Lung microvascular endothelial cell (primary cell): Measurements from ENCODE around the gene RAET1E. TPM values are rescaled to one million over a fixed set of nuclear protein-coding genes. Genes with fewer than 3 reads are reported as not detected.
"Not testable (repeated sequence)": the region's sequence is repeated elsewhere in the genome, so short reads cannot be mapped to it uniquely, and the experiment has no call there.

Experiments
- DNase-seq, 2 donors: peaks; one replicate each; pipeline versions ENCODE4 v3.0.0 to v3.0.0-alpha.2; 2010; ENCODE audit warnings: low read depth in 2 of 2
- total RNA-seq: library from RNA; depleted of rRNA; stranded (reverse); fragments of >200 nt; gene quantifications from 2 replicates; pipeline ENCODE4 v1.2.1, GENCODE V29; 2014

Gene RAET1E, protein sequence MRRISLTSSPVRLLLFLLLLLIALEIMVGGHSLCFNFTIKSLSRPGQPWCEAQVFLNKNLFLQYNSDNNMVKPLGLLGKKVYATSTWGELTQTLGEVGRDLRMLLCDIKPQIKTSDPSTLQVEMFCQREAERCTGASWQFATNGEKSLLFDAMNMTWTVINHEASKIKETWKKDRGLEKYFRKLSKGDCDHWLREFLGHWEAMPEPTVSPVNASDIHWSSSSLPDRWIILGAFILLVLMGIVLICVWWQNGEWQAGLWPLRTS
- under 0.01 TPM in 1 of 2 replicates, not detected in the other for total RNA-seq

DNA sequence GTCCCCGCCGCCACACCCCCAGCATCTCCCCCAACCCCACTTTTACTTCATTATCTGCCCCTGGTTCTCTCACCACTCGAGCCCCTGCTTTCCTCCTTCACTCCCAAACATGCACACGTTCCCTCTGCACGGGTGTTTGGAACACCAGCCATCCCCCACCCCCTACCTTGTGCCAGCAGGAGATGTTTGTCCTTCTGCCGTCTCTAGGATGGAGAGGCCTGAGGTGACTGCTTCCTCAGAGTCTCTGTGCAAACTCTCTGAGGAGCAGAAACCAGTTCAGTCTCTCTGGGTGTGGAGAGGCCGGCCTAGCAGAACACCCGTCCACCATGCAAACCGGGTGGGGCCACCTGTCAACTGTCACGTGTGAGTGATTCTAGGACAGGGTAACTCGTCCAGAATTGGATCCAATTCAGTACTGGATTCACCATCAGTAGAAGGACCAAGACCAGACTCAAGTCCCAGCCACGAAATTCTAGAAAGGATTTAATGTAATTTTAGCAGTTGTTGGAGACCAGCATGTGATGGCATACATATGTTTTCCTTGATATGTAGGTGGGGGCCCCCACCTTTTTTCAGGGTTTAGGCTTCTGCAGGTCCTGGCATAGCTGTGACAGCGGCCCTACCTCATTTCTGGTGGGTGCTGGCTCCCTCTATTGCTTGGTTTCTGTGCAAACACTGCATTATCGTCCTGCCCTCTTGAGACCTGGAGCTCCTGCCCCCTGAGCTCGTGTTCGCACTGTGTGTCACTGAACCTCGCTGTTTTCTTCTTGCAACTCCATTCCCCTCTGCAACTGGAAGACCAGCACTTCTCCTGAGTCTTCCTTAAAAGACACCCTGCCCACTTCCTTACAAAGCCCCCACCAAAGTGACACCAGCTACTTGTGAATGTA, at the start of gene RAET1E:
Gene RAET1E (minus strand): TSS at position 259 of the 890 bp plus-strand sequence. CDS start 7,212 bp downstream, outside the sequence.
- no peak for DNase-seq

DNA sequence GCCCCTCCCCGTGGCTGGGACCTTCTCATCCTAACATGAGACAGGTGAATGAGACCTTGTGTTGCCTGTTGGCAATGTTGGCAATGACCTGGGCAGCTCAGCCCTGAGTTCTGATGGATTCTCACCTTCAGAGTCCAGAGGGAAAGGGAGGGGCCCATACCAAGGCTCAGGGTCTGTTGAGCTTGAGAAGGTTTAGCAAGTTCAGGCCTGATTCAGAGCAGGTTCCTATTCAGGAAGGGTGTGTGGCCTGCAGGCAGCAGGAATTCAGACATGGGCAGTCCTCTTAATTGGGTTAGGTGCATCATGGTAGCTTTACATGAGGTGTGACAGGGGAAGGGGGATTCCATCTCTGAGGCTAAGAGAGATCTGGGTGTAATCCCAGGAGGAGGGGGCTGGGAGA, 49.6 kb upstream of the RAET1E start:
- DNase-seq: not testable (repeated sequence)

DNA sequence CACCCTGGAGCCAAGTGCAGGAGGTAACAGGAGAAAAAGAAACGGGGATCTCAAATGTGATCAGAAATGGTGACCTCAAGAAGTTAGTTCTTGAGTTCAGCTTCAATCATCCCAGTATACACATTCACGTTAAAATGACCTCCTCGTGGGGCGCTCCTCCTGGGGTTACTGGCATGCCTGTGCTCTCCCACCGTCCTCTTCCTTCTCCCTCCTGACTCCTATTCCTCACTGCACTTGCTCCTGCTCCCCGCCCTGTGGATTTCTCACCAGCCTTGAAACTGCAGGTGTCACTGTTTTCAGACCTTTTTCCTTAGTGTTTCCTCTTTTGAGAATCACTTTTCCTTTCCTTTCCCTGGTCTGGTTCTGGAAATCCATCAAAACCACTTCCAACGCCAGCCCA, 48.7 kb upstream of the RAET1E start:
- DNase-seq: not testable (repeated sequence)

DNA sequence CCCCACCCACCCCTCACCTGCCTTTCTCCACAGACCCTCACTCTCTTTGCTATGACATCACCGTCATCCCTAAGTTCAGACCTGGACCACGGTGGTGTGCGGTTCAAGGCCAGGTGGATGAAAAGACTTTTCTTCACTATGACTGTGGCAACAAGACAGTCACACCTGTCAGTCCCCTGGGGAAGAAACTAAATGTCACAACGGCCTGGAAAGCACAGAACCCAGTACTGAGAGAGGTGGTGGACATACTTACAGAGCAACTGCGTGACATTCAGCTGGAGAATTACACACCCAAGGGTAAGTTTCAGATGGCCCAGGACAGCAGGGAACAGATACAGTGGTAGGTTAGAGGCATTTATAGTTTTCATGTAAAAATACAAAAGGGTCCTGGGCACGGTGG, 47.4 kb upstream of the RAET1E start:
- DNase-seq: not testable (repeated sequence)

DNA sequence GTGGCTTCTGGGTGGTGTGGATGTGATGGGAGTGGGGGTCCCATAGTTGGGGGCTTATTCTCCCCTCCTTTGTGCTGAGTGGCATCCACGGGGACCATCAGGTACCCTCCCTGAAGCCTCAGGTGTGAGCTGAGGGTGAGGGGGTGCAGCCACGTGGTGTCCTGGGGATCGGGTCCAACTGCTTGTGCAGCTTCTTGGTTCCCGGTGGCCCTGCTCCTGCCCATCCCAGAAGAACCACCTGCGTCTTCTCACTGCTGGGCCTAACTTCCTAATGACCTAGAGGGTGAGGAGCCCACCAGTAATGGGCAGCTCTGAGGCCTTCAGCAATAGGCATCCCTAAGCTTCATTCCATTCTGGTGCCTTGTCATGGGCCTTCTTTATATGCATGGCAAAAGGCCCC, 45.4 kb upstream of the RAET1E start:
- not testable (repeated sequence) for DNase-seq

DNA sequence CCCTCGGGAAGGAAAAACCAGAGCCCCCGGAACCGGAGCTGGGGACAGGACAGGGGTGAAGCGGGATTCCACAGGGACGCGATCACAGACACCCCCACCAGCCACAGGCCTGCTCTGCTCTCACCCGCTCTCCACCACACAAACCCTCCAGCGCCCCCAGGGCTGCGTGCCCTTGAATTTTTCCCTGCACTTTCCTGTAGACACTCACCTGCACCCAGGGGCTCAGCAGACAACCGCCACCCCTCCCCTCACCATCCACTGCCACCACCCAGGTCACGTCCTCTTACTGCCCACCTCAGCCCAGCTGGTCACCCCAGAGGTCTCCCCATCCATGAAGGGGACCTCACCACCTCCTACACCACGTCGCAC, 44.5 kb upstream of the RAET1E start:
- DNase-seq: no peak

DNA sequence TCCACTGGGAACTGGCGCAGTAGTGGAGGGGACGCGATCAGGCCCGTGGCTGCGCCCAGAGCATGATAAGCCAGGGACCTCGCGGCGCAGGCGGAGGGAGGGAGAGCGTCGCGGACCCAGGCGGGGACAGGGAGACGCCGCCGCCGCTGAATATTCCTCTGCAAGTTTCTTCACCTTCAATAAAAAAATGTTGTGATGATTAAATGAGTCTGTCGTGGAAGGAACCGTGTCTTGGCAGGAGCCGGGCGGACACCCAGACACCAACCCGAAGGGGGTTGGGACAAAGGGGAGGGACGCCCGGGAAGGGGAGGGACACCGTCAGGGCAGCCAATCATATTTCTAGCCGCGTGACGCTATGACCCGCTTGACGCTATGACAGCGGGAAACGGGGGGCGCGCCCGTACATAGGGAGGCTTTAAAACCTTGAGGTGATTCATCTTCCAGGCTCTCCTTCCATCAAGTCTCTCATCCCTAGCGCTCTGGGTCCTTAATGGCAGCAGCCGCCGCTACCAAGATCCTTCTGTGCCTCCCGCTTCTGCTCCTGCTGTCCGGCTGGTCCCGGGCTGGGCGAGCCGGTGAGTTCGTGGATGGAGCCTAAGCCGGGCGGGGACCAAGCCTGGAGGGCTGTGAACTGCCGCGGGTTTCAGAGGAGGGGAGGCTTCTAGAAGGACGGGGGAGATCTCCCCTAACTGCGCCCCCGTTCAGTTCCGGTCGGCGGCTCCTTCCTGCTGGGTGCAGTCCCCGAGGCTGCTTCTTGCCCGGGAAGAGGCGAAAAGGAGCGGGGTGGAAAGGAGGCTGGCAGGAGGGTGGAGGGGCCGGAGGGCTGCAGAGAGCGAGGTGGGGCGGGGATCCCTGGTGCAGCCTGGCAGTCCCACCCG, 43.9 kb upstream of the RAET1E start, which contains the start of gene ULBP2:
Gene ULBP2 (plus strand): TSS at position 432 of the 878 bp plus-strand sequence. CDS start 59 bp downstream, at position 491.
- peak; percentile 89 to 98 for DNase-seq

DNA sequence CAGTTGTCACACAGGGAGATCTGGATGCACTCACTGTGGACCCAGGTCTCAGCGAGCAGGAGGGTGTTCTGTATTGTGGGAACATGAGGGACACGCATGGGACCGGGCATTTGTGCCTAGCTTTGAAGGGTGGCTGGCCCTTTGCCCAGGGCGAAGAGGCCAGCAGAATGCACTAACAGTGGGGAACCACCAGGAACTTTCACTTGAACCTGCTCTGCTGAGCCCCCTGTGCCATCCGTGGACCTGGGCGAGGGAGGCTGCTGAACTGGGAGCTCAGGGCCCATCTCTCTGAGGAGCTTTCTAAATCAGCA, 42.7 kb upstream of the RAET1E start:
- no peak for DNase-seq

DNA sequence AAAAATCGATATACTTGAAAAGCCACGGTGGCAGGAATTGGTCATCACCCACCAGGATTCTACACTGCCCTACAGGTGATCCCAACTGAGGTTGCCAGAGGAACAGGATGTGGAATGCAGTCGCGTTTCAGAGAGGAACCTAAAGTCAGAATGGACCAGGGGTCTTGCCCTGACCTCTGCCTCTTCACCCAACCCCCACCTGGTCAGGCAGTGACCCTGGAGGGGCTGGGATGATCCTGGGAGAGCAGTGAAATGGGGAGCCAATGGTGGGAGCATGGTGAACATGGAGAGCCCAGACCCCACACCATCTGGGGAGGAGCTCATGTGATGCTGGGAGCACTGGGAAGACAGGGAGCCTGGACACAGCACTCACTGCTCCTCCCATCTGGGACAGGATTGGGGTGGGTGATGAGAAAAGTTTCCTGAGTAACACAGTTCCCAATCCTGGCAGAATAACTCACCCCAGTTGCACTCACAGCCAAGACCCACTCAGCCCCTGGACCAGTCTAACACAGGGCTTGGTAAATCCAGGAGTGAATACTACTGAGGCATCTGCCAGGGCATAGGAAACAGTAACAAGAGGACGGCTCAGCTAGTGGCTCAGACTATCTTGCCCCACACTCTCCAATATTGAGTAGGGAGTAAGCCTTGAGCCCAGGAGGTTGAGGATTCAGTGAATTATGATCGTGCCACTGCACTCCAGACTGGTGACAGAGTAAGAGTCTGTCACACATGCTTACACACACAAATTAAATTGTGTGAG, 42.2 kb upstream of the RAET1E start:
- DNase-seq: no peak

DNA sequence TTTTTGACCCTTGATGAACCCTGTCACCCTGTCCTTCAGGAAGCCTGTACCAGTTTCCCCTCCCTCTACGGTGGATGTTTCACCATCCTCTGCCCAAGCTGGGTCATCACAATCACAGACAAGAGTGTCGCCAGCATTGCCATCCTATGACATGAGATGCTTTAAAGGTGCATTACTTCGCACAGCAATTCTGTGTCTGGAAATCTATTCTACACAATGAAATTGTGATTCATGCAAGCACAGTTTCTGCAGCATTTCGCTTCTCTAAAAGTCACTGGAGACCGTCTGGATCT, 41.4 kb upstream of the RAET1E start:
- DNase-seq: no peak

DNA sequence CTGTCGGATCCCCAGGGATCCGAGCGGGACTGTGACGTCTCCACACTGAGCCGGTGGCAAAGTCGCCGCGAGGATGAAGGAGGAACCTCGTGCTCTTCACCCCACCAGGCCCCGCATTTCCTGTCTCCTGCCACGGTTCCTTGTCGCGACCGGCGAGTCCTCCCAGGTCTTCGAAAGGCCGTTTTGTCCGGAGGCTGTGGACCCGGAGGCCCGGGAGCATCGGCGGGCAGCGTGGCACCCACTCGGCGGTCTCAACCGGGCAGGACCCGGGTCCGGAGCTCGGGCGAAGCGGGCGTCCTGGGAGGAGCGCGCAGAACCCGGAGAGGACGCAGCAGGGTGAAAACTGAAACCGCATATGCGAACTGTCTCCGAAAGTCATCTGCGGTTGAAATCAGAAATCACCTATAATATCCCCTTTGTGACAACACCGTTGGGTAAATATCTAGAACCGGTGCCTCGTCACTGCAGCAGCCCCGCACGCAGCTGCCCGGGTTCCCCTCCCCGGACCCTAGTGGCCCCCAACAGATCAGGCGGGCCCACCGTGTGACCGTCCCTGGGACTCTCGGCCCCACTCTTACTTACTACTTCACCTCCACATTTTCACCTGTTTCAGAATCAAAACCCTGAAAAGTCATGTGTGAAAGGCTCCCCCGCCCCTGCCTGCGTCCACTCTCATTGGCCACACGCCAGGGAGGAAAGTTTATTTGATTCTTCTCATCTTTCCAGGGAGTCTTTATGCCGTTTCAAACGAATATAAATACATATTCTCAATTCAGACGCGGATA, 40.9 kb upstream of the RAET1E start:
- DNase-seq: no peak

DNA sequence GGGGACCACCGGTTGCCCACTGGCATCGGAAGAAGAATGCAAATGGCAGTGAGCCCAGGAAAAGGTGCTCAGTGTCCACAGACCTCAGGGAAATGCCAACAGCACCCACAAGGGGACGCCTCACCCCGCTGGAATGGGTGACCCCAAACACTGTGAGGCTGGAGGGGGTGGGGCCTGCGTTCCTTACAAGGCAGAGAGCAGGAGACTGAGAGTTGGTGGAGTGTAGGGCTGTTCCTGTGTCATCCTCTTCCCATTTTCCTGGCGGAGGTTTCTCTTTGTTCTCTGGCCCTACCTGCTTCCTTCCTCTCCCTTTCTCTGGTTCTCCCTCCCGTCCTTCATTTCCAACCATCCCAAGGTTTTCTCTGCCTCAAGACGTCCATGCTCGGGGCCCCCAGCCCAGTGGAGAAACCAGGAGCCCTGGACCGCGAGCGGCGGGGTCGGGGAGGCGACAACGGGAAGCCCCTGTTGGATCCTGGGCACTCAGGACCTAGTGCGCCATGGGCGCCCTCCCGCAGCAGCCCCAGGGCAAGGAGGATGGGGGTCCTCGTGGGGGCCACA, 40.2 kb upstream of the RAET1E start:
- DNase-seq: not testable (repeated sequence)

DNA sequence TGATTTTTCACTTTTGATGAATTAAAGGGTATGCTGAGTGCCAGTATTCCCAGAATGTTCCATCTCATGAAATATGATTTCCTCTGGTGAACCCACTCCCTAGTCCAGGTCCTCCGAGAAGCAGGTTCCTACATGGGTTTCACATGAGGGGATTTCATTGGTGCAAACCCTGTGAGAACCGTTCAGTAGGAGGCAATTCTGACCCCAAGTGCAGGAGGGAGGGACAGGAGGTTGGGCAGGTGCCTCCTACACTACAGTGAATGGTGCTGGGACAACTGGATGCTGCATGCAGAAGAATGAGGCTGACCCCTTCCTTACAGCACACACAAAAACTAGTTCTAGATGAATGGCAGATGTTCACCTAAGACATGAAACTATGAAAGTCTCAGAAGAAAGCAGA, 38.8 kb upstream of the RAET1E start:
- no peak for DNase-seq

DNA sequence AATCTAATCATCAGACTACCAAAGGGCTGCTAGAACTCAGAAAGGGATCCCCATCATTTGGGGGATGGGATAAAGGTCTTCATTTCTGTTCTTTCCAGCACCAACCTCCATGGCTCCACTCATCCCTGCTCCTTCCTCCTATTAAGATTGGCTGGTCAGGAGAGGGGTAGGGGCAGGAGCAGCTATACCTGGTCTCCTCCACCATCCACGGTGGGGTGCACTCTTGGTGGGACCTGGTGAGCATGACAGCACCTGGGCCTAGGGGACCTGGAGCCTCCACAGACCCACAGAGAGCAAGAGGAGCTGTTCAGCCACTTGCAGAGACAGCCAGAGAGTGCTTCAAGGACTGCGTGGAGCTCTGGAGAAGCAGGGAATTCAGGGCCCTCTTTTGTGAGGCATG, 37.8 kb upstream of the RAET1E start:
- no peak for DNase-seq

DNA sequence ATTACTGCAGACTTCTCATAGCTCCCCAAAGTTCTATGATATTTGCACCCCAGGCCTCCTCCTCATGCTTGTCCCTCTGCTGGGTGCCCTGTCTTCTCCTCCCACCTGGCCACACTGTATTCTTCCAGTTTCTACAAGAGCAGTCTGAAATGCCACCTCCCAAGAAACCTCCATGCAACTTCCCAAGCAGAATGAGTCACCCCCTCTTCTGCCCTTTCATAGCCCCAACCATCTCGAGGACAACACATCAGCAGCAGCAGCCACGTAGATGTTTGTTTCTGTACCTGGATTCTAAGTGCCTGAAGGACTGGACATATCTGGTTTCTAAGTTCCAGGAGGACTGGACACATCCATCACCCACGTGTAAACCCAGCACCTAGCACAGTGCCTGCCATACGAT, 37.3 kb upstream of the RAET1E start:
- DNase-seq: no peak

DNA sequence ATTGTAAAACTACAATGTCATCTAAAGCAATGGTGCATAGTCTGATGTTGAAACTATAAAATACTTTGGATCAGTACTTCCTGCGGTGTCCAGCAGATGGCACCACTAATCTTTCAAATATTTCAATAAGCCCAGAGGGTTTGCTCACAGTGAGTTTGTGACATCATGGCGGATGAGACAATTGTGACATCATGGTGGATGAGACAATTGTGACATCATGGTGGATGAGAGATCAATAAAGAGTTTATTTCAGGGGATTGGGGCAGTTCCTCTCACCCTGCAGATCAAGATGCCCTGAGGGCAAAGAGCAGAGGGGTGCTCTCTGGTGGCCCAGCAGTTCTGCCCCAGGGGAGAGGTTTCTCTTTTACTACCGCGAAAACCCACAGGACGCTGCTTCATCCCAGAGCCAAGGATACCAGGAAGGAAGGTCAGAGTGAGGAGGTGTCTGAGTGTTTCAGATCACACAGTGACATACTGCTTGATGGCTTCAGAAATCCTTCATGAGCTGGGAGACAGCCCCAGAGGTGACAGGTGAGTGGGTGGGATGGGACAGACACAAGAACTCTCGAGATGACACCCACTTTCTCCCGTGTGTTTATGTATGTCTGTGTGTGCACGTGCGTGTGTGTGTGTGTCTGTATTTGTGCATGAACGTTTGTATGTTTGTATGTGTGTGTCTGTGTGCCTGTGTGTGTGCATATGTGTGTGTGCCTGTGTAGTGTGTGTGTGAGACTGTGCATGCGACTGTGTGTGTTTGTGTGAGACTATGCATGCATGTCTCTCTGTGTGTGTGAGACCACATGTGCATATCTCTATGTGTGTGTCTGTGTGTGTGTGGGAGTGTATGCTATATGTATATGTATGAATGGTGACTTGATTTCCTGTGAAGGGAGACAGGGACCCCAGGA, 36.6 kb upstream of the RAET1E start:
- peak; percentile 74 to 84 for DNase-seq

DNA sequence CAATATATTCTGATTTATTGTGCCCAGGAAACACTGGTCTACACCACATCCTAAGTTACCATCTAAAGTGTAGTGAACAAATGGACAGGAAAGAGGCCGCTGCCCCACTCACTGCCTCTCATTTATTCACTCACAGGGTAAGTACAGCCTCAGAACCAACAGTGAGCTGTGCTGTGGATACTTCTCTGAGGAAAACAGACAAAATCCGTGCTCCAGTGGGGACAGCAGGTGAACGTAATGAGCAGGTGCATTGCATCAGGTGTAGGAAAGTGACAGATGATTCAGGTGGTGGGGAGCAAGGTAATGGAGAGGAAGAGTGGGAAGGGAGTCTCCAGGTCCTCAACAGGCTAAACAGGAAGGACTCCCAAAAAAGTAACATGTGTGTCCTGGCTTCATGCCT, 35.5 kb upstream of the RAET1E start:
- no peak for DNase-seq

DNA sequence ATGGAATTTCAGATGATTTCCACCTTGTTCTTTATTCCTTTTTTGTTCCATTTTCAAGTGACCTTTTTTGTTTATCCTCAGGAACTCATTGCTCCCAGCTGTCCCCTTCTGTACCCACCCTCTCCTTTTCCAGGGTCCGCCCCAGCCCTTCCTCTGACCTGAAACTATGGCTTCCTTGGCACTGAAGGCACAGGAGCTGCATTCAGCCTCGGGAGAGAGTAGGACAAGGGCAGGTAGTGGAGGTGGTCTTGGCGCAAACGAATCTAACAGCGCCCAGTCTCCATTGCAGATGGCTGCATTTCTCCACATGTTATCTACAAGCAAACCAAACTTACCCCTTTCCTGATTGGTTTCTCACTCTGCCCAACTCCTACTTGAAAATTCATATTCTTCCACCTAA, 35.1 kb upstream of the RAET1E start:
- no peak for DNase-seq

DNA sequence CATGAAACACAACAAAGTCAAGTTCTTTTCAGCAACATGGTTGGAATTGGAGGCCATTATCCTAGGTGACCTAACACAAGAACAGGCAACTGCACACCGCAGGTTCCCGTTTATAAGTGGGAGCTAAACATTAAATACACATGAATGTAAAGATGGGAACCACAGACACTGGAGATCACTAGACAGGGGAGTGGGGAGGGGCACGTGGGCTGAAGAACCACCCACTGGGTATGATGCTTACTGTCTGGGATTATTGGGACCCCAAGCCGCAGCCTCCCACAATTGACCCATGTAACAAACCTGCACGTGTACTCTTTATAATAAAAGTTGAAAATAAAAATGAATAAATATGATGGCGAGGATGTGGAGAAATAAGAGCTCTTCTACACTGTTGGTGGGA, 33.6 kb upstream of the RAET1E start:
- DNase-seq: no peak
